IPS DF 19.7 (cell line): ENCODE measurements around the gene LSM2.

Experiments used
- DNase-seq: peaks from one replicate; pipeline ENCODE4 v3.0.0-alpha.2; 2013; ENCODE audit warnings: low read depth, low spot score

Gene LSM2

DNA sequence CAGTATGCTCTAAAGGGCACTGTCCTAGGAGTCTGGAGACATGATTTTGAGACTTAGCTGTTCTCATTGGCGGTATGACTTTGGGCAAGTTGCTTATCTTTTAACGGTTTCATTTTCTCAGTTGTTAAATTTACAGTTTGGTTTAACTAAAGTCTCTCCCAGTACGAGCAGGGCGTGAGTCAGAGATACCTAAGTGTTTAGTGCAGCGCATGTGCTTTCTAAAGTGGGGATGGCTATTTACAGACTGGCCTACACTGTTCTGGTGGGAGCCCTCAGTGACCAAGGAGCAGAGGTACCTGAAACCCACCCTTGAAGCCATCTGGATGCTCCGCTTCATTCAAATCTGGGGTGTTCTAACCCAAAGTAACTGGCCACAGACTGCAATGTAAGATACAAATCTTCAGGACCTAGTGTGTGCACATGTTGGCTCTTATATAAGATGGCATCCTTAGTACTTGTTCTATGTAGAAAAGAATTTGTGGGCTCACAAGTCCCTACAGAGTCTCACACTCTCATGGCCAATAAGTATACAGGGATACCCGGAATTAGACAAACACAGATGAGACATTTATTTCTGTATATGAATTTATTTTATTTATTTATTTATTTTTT lies 56.2 kb downstream of the LSM2 start:
- no peak for DNase-seq

DNA sequence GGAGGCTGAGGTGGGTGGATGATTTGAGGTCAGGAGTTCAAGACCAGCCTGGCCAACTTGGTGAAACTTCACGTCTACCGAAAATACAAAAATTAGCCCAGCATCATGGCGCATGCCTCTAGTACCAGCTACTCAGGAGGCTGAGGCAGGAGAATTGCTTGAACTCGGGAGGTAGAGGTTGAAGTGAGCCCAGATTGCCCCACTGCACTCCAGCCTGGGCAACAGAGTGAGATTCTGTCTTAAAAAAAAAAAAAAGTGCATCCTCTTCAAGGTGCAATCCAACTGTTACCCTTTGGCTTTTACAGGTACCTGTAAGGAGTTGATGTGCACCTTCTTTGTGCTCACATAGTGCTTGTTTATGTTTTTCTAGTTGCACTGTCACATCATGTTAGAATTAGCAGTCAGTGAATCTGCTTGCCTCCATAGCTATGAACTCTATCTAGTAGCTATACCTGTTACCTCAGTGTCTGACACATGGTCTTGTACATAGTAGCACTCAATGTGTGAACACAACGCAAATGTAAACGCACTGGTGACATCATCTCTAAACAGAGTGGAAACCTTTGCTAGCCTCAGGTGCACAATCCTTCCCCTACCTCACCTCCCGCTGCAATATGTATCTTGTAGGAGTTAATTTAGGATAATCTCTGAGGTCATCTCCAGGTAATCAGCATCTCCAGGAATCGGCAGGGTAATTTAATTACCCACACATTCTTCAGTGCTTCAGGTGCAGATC lies 57.3 kb downstream of the LSM2 start:
- no peak for DNase-seq
